Amniotic epithelial cell (primary cell): ENCODE measurements around the gene MT3.

Source experiments
- DNase-seq: peaks from one replicate; pipeline ENCODE4 v3.0.0-alpha.2; 2010; ENCODE audit warnings: low read depth

MT3 gene

GRCh38 chr16:56631197-56631596 is 41.9 kb downstream of the MT3 start:
- DNase-seq = no peak

- DNase-seq = no peak
Observed at GRCh38 chr16:56631832-56632155, 42.5 kb downstream of the MT3 start.

GRCh38 chr16:56632156-56632847 is 43.0 kb downstream of the MT3 start, which contains the start of gene MT1M:
MT1M (plus strand) TSS chr16:56632659; CDS start chr16:56632732, 73 bp downstream.
- DNase-seq = no peak

- no peak for DNase-seq
Observed at GRCh38 chr16:56632848-56633365, 43.6 kb downstream of the MT3 start.

- DNase-seq = no peak
Observed at GRCh38 chr16:56633535-56633934, 44.2 kb downstream of the MT3 start.

- no peak for DNase-seq
Observed at GRCh38 chr16:56634715-56635440, 45.5 kb downstream of the MT3 start.

GRCh38 chr16:56635441-56635967 is 46.2 kb downstream of the MT3 start:
- no peak for DNase-seq

- DNase-seq = no peak
Observed at GRCh38 chr16:56636616-56637413, 47.5 kb downstream of the MT3 start.

- DNase-seq = peak; percentile 54
Observed at GRCh38 chr16:56637814-56638750, 48.8 kb downstream of the MT3 start, which contains the start of gene MT1A. MT1A (plus strand) TSS chr16:56638666; CDS start chr16:56638739, 73 bp downstream.

GRCh38 chr16:56639045-56639444 is 49.7 kb downstream of the MT3 start:
- no peak for DNase-seq

GRCh38 chr16:56640076-56640475 is 50.7 kb downstream of the MT3 start:
- no peak for DNase-seq
